ENCODE results near the gene RGS14.

The RGS14 gene

DNA sequence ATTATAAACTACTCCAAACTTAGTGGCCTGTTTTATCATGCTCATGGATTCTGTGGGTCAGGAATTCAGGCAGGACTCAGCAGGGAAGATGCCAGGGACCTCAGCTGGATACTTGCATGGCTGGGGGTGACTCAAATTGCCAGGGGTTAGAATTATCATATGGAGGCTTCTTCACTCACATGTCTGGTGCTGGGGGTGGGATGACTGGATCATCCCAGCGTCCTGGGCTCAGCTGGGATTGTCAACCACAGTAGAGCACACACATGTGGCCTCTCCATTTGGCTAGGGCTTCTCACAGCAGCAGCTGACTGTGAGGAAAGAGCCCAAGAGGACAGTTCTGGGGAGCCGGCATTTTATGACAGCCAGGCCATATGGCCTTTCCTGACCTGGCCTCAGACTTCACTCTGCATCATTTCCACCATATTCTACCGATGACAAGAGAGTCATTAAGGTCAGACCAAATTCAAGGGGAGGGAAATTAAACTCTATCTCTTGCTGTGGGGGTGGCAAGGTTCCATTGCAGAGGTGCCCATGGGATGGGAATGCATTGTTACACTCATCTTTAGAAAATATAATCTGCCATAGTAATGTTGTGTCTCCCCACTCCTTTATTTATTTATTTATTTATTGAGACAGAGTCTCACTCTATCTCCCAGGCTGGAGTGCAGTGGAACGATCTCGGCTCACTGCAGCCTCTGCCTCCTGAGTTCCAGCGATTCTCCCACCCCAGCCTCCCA, 63.5 kb downstream of the RGS14 start:
- H3K4me3 ChIP-seq (ENCODE audit: low read depth, low read length), result no peak overlapping the region
- TF ChIP-seq, protein P1, sequence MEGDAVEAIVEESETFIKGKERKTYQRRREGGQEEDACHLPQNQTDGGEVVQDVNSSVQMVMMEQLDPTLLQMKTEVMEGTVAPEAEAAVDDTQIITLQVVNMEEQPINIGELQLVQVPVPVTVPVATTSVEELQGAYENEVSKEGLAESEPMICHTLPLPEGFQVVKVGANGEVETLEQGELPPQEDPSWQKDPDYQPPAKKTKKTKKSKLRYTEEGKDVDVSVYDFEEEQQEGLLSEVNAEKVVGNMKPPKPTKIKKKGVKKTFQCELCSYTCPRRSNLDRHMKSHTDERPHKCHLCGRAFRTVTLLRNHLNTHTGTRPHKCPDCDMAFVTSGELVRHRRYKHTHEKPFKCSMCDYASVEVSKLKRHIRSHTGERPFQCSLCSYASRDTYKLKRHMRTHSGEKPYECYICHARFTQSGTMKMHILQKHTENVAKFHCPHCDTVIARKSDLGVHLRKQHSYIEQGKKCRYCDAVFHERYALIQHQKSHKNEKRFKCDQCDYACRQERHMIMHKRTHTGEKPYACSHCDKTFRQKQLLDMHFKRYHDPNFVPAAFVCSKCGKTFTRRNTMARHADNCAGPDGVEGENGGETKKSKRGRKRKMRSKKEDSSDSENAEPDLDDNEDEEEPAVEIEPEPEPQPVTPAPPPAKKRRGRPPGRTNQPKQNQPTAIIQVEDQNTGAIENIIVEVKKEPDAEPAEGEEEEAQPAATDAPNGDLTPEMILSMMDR (IDR thresholded peaks at IDR 0.05; ENCODE audit: borderline replicate concordance, insufficient read depth, low read depth, low read length), result no peak

All from GM12875 (cell line).